ENCODE data around the gene KIF20B.

GRCh38 chr10:89693176-89693575 lies 8.2 kb upstream of the KIF20B start:
- TF ChIP-seq CTCF (IDR thresholded peaks at IDR 0.05 in 8 of 11, conservative IDR thresholded peaks at IDR 0.05 in 3 of 11) (no peak), POLR2A (IDR thresholded peaks at IDR 0.05) (no peak)

Data from spleen (tissue), 7 donors.